ENCODE data around the gene BCL3. TPM values are rescaled to one million over a fixed set of nuclear protein-coding genes. Genes with fewer than 3 reads are reported as not detected.

Gene BCL3
- total and polyA plus RNA-seq, 2 of the 4 experiments (the other 2 are of a cell fraction), result 1.6 to 26.0 TPM

DNA sequence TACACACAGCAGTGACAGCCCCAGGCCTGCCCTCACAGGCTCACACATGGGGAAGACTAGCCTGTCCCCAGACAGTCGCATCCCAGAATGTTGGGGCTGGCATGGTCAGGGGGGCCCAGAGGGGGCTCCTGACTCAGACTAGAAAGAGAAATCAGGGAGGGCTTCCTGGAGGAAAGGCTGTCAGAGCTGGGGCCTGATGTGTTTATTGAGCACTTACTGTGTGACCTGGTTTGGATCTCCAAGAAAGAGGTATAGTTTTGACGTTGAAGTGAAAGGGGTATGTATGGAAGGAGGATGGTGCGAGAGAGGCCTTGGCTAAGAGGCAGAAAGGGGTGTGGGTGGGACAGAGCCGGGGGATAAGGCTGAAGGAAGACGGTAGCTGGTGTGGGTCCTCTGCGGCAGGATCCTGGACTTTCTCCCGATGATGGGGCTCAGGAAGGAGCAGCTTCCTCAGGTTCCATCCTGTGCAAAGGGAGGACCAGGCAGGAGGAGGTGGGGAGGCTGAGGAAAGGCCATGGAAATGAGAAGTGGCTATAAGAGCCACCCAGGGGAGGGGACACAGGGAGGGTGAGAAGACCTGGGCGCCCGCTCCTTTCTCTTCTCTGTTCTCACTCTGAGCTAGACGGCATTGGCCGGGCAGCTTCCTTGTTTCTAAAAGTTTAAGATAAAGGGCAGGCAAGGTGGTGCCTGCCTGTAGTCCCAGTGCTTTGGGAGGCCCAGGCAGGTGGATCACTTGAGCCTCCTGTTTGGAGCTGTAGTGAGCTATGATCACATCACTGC is 16.1 kb upstream of the BCL3 start (continued):
- no peak for TF ChIP-seq RAD21 (IDR thresholded peaks at IDR 0.05; ENCODE audit: low read length)

DNA sequence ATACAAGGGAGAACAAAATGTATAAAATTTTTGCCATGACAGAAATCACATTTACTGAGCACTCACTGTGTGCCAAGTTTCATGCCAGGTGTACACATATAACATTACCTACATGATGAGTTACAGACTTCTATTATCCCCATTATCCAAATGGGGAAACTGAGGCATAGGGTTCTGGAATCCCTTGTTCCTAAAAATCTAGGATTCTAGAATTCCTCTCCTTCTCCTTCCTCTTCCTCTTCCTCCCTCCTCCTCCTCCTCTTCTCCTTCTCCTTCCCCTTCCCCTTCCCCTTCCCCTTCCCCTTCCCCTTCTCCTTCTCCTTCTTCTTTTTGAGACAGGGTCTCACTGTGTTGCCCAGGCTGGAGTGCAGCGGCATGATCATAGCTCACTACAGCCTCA is 14.2 kb upstream of the BCL3 start:
- no TSS peak for BruUV-seq (replicated peaks)
- ChIA-PET CTCF (no interaction called here), POLR2A (ENCODE audit: unreplicated experiment) (no interaction called here)
- dilution Hi-C loops (cut with HindIII; ENCODE audit: low sequenced_read_pairs, unreplicated experiment), result no loop called here
- no peak overlapping the region for H4K8ac ChIP-seq (ENCODE audit: low read depth in 2 of 2, low read length in 2 of 2)
- peaks cover 3% of the 10 kb centered on the region; the same call in 1 of the 2 replicates for H3K9me1 ChIP-seq (ENCODE audit: insufficient read depth, low read length)
- intact Hi-C loops (cut with micrococcal nuclease), result no loop called here
- H3K18ac ChIP-seq (ENCODE audit: low read depth, low read length), result no peak overlapping the region
- WGBS, 2 experiments (ENCODE audit: extremely low coverage in 2 of 2, insufficient read length in 1 of 2), result 50% methylated on average over 1 of the region's 1 CpG; no CpG with 5 or more reads in 1 of the 2 experiments
- H4K5ac ChIP-seq (ENCODE audit: low read depth, low read length), result no peak overlapping the region
- TF ChIP-seq POLR2A (IDR thresholded peaks at IDR 0.05; ENCODE audit: low read depth, low read length), result no peak
- TF ChIP-seq RAD21 (IDR thresholded peaks at IDR 0.05; ENCODE audit: low read length), result no peak
- TF ChIP-seq CHD1 (IDR thresholded peaks at IDR 0.05; ENCODE audit: low read depth, low read length), result no peak
- TF ChIP-seq MAZ (IDR thresholded peaks at IDR 0.05; ENCODE audit: borderline replicate concordance, low read depth, low read length), result no peak
- TF ChIP-seq, protein P1, sequence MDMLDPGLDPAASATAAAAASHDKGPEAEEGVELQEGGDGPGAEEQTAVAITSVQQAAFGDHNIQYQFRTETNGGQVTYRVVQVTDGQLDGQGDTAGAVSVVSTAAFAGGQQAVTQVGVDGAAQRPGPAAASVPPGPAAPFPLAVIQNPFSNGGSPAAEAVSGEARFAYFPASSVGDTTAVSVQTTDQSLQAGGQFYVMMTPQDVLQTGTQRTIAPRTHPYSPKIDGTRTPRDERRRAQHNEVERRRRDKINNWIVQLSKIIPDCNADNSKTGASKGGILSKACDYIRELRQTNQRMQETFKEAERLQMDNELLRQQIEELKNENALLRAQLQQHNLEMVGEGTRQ (IDR thresholded peaks at IDR 0.05; ENCODE audit: low read depth, low read length), result no peak
- TF ChIP-seq FOS (IDR thresholded peaks at IDR 0.05; ENCODE audit: low read depth, low read length), result no peak
- no peak for DNase-seq
- H2AFZ ChIP-seq (replicated peaks; ENCODE audit: low read length, poor library complexity), result no peak overlapping the region
- H2AK9ac ChIP-seq (replicated peaks; ENCODE audit: low read depth, low read length, poor library complexity), result no peak overlapping the region
- H3K36me3 ChIP-seq (ENCODE audit: control insufficient read depth, insufficient read depth, low read length), result no peaks in the 10 kb centered on the region
- H4K20me1 ChIP-seq (ENCODE audit: insufficient read depth, low read length), result no peaks in the 10 kb centered on the region
- no peak overlapping the region for H3K4ac ChIP-seq (ENCODE audit: low read depth, low read length)
- no peak overlapping the region for H3K56ac ChIP-seq (ENCODE audit: extremely low read depth, insufficient read depth, low read length)
- H2BK5ac ChIP-seq (ENCODE audit: low read depth, low read length, poor library complexity, severe bottlenecking), result no peak overlapping the region
- no peaks in the 10 kb centered on the region for H3K9me3 ChIP-seq (ENCODE audit: control insufficient read depth, insufficient read depth, low read length)
- no peaks in the 10 kb centered on the region for H3K27me3 ChIP-seq (ENCODE audit: control insufficient read depth, insufficient read depth, low read length)
- H2BK15ac ChIP-seq (ENCODE audit: low read depth, low read length), result no peak overlapping the region
- H3K4me3 ChIP-seq (ENCODE audit: insufficient read depth, low read depth, low read length), result no peak overlapping the region
- no peak overlapping the region for H2BK20ac ChIP-seq (ENCODE audit: low read depth, low read length)
- no peak overlapping the region for H4K91ac ChIP-seq (ENCODE audit: insufficient read depth, low read depth, low read length)
- H2AK5ac ChIP-seq (ENCODE audit: low read depth, low read length), result no peak overlapping the region
- H2BK120ac ChIP-seq (ENCODE audit: low read depth, low read length), result no peak overlapping the region
- H3K79me1 ChIP-seq (ENCODE audit: low read depth in 1 of 2, low read length in 2 of 2), result no peaks in the 10 kb centered on the region
- peaks cover 13% of the 10 kb centered on the region for H3K4me1 ChIP-seq (ENCODE audit: control insufficient read depth, insufficient read depth, low read length)
- no peak overlapping the region for H3K23ac ChIP-seq (ENCODE audit: low read depth, low read length)
- H3K9ac ChIP-seq (ENCODE audit: low read depth, low read length), result no peak overlapping the region
- no peak overlapping the region for H3K27ac ChIP-seq (ENCODE audit: insufficient read depth, low read length)
- in situ Hi-C loops (cut with MboI; ENCODE audit: low sequenced_read_pairs), result no loop called here
- no peak for ATAC-seq (ENCODE audit: low read depth)
- no peak overlapping the region for H3K14ac ChIP-seq (replicated peaks; ENCODE audit: low read depth, low read length)
- H3K4me2 ChIP-seq (ENCODE audit: low read depth, low read length), result no peak overlapping the region
